ENCODE measurements around the gene TMCC1.

TMCC1 gene

GRCh38 chr3:129599607-129600006 lies 293.9 kb downstream of the TMCC1 start:
- TF ChIP-seq CTCF (IDR thresholded peaks at IDR 0.05; ENCODE audit: low read depth, low read length) = no peak
- no peaks in the 10 kb centered on the region for H3K9me3 ChIP-seq (ENCODE audit: severe bottlenecking)
- H3K4me3 ChIP-seq (ENCODE audit: low read depth, low read length) = no peak overlapping the region
- no peak for DNase-seq
- H3K36me3 ChIP-seq = no peaks in the 10 kb centered on the region
- H3K27ac ChIP-seq = no peak overlapping the region
- H3K27me3 ChIP-seq (ENCODE audit: insufficient read depth, low read depth, severe bottlenecking) = no peaks in the 10 kb centered on the region

DNA sequence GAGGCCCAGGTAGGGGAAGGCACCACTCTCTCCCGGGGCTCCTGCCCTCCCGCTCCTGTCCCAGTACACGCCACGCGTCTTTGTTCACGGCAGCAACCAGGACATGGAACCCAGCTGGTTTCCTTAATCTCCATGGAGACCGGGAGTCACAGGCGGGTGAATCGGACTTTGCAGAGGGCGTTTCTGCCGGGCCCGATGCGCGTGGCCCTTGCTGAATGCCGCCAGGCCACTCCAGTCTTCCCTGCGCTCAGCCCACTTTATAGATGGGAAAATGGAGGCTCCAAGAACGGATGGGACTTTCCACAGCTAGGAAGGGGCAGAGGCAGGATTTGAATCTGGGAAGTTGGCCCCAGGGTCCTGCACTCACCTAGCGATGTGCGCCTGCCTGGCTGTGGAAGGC lies 294.4 kb downstream of the TMCC1 start:
- H3K9me3 ChIP-seq (ENCODE audit: severe bottlenecking) = no peaks in the 10 kb centered on the region
- no peak for DNase-seq
- H3K27ac ChIP-seq = no peak overlapping the region
- no peak overlapping the region for H3K4me3 ChIP-seq (ENCODE audit: low read depth, low read length)
- H3K27me3 ChIP-seq (ENCODE audit: insufficient read depth, low read depth, severe bottlenecking) = no peaks in the 10 kb centered on the region
- H3K36me3 ChIP-seq = no peaks in the 10 kb centered on the region
- no peak for TF ChIP-seq CTCF (IDR thresholded peaks at IDR 0.05; ENCODE audit: low read depth, low read length)

DNA sequence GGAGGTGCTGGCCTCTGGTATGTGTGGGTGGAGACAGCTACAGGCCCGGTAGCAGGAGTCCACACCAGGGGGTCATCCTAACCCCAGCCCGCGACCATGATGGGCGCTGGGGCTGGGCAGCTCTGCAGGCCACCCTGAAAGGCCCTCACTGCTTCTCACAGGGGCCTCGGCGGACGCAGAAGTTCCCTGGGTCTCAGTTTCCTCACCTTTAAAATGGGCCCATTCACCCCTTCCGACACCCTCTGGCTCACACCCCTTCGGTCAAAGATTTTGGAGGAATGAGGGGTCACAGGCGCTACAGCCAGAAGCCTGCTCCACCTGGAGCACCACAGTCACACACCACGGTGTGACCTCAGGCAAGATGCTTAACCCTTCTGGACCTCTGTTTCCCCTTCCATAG lies 295.0 kb downstream of the TMCC1 start:
- no peaks in the 10 kb centered on the region for H3K9me3 ChIP-seq (ENCODE audit: severe bottlenecking)

GRCh38 chr3:129598000-129598381 lies 295.5 kb downstream of the TMCC1 start:
- no peak overlapping the region for H3K4me3 ChIP-seq (ENCODE audit: low read depth, low read length)
- H3K9me3 ChIP-seq (ENCODE audit: severe bottlenecking) = no peaks in the 10 kb centered on the region
- no peak for TF ChIP-seq CTCF (IDR thresholded peaks at IDR 0.05; ENCODE audit: low read depth, low read length)
- H3K27ac ChIP-seq = no peak overlapping the region
- no peaks in the 10 kb centered on the region for H3K27me3 ChIP-seq (ENCODE audit: insufficient read depth, low read depth, severe bottlenecking)
- H3K36me3 ChIP-seq = no peaks in the 10 kb centered on the region
- DNase-seq = no peak

More for the DNA sequence above, 295.0 kb downstream of the TMCC1 start:
- no peak for DNase-seq
- H3K27me3 ChIP-seq (ENCODE audit: insufficient read depth, low read depth, severe bottlenecking) = no peaks in the 10 kb centered on the region
- no peak overlapping the region for H3K4me3 ChIP-seq (ENCODE audit: low read depth, low read length)
- H3K27ac ChIP-seq = no peak overlapping the region
- no peaks in the 10 kb centered on the region for H3K36me3 ChIP-seq
- TF ChIP-seq CTCF (IDR thresholded peaks at IDR 0.05; ENCODE audit: low read depth, low read length) = no peak
